Duodenal mucosa (tissue), 2 donors: ENCODE data around the gene TM9SF1.

Experiments used
- H3K27ac ChIP-seq: one replicate; pipeline ENCODE4 v1.7.0; 2013; ENCODE audit warnings: low read depth, low read length
- H3K27me3 ChIP-seq, 2 donors: one replicate each; pipeline ENCODE4 v1.7.0; 2013; ENCODE audit warnings: low read length in 2 of 2, control low read depth in 1 of 2; ENCODE audit not compliant: insufficient read depth in 2 of 2, control insufficient read depth in 1 of 2
- H3K36me3 ChIP-seq, 2 donors: one replicate each; pipeline ENCODE4 v1.7.0; 2013; ENCODE audit warnings: low read length in 2 of 2, control low read depth in 1 of 2; ENCODE audit not compliant: insufficient read depth in 2 of 2, control insufficient read depth in 1 of 2
- H3K4me1 ChIP-seq, 2 donors: one replicate each; pipeline ENCODE4 v1.7.0; 2013; ENCODE audit warnings: low read length in 2 of 2, control low read depth in 1 of 2; ENCODE audit not compliant: insufficient read depth in 2 of 2, control insufficient read depth in 1 of 2
- H3K4me3 ChIP-seq, 2 donors: one replicate each; pipeline ENCODE4 v1.7.0; 2013; ENCODE audit warnings: low read length in 2 of 2, low read depth in 1 of 2
- H3K9ac ChIP-seq, 2 donors: one replicate each; pipeline ENCODE4 v1.7.0; 2013; ENCODE audit warnings: low read length in 2 of 2, low read depth in 1 of 2
- H3K9me3 ChIP-seq, 2 donors: one replicate each; pipeline ENCODE4 v1.7.0; 2013; ENCODE audit warnings: low read length in 2 of 2, control low read depth in 1 of 2; ENCODE audit not compliant: control insufficient read depth in 1 of 2

Gene TM9SF1

DNA sequence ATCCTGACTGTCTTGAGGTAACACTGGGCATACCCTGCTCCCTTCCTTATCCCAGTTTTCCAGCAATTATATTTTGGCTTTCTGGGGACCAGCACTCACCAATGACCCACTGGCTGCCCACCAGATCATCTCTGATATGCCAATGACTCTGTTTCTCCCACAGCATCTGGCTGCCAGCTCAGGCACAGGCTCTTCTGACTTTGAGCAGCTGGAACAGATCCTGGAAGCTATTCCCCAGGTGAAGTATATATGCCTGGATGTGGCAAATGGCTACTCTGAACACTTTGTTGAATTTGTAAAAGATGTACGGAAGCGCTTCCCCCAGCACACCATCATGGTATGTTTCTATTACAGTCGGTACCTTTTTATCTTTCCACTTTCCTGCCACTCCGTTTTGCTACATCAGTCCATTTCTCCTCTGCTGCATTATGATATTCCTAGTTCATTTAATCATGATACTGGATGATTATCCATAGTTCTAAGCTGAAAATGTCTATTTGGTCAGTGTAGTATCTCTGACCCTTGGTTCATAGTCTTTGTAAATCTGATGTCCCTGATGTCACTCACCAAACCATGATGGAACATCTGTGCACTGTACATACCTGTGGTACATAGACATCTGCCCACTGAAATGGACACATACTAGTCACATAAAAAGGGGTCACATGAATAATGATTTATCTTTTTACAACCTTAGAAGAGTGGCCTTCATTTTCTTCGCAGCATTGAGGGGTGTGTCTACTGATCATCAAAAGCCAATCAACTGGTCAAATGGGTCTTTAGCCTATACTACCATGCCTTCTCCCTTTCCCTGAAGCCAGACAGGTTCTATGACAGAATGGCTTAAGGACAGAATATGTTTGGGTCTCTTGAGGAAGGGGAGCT lies 40.8 kb upstream of the TM9SF1 start:
- no peak overlapping the region for H3K9ac ChIP-seq
- no peaks in the 10 kb centered on the region for H3K9me3 ChIP-seq
- no peak overlapping the region for H3K4me3 ChIP-seq
- H3K27me3 ChIP-seq = no peaks in the 10 kb centered on the region
- peaks cover 45 to 63% of the 10 kb centered on the region in 2 donors for H3K36me3 ChIP-seq
- H3K27ac ChIP-seq = no peak overlapping the region
- H3K4me1 ChIP-seq = peaks cover 42 to 46% of the 10 kb centered on the region in 2 donors

DNA sequence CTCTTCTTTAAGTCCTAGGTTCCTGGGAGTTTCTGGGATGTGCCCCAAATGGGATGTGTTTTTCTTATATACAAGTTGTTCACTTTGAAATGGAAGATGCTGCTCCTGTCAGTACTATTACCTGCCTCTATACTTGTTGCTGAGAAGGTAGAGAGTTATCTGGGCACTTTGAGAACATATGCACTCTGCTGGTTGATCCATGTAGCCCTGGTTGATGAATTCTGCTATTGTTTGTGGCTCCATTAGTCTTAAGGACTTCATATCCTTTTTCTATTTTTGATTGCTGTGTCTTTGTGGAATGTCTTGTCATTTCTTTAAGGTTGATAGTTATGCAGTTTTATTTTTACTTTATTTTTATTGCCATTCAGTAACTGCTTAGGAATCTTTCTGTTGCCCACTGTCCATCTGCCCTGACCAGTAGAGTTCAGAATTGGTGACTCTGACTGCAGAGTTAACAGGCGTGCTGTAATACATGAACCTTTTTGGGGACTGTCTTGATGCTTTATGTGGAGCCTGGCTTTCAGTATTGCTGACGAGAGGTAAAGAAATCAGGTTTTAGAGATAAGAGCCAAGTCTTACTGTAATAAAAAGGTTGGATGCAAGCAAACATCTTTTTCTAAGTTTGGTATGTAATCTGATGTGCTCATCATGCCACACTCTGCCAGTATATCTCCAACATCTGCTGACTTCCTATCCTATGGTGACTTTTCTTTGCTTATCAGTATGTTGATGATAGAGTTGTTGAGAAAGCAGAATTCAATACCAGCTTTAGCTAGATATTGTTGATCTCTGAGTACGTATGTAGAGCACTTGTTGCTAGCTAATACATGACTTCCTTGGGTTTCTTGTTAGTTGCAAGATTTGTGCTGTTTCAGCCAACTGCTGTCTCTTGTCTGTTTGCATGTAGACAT lies 39.1 kb upstream of the TM9SF1 start:
- no peak overlapping the region for H3K27ac ChIP-seq

DNA sequence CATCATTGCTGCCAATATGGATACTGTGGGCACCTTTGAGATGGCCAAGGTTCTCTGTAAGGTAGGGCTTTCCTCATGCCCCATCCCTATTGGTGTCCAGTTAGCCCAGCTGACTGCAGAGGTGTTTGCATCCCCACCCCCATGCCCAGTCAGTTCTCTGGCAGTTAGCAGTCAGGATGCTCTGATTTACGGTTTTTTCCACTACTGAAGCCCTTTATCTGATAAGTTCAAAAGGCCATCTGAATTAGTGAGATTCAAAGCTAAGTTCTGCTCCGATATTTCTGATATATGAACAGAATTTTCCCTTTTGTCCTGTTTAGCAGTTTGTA lies 38.3 kb upstream of the TM9SF1 start:
- Histone ChIP-seq H3K4me1 (peaks cover 23 to 29% of the 10 kb centered on the region in 2 donors), H3K4me3 (peak overlapping the region; percentile 85 to 96)

More for the DNA sequence above, 39.1 kb upstream of the TM9SF1 start:
- Histone ChIP-seq H3K9me3 (no peaks in the 10 kb centered on the region), H3K4me3 (no peak overlapping the region), H3K9ac (no peak overlapping the region), H3K27me3 (no peaks in the 10 kb centered on the region), H3K4me1 (peaks cover 28 to 33% of the 10 kb centered on the region in 2 donors), H3K36me3 (peaks cover 29 to 47% of the 10 kb centered on the region in 2 donors)

DNA sequence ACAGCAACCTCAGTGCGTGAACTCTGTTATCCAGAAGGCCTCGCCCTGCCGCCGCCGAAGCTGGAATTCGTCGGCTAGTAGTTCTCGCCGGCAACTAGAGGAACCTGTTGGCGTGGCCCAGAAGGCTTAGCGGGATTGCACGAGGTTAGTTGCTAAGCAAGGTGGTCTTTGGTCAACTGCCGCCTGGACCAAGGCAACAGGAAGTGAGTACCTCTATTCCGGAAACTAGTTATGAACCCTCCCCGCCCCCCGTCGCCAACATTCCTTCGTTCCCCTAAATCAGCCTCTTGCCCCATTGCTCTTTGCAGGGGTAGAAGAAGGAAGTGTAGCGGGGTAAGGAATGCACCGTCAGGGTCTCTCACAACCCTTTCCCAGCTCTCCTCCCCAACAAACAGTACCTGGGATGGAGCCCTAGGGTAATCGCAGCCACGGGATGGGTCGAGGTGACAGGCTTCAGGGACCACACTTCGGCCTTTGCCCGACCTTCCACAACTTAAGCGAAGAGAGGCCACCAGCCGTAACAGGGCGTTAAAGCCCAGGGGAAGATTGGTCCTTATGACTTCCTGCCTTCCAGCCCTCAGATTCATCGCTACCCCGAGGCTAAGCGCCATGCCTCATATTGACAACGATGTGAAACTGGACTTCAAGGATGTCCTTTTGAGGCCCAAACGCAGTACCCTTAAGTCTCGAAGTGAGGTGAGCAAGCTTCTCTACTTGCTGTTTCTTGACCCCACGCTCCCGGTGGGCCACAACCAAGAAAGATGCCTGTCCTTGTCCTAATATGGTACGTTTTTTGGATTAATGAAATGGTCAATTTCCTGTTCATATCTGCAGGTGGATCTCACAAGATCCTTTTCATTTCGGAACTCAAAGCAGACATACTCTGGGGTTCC lies 37.6 kb upstream of the TM9SF1 start, which contains the start of gene GMPR2:
Gene GMPR2, plus strand, starts transcription at position 285 of the 893 bp plus-strand sequence. Its CDS starts 325 bp downstream, at position 610.
- Histone ChIP-seq H3K9me3 (no peaks in the 10 kb centered on the region), H3K27me3 (no peaks in the 10 kb centered on the region), H3K4me3 (peak within 1 kb of the TSS; percentile 85 to 96), H3K4me1 (peaks cover 22 to 29% of the 10 kb centered on the region in 2 donors), H3K36me3 (peaks cover 21 to 32% of the 10 kb centered on the region in 2 donors), H3K27ac (peak within 1 kb of the TSS; percentile 85), H3K9ac (peak within 1 kb of the TSS; percentile 92 to 94)

More for the DNA sequence above, 38.3 kb upstream of the TM9SF1 start:
- peak overlapping the region in 1 of 2 donors; percentile 92 for H3K9ac ChIP-seq
- H3K27me3 ChIP-seq = no peaks in the 10 kb centered on the region
- H3K27ac ChIP-seq = no peak overlapping the region
- peaks cover 26 to 38% of the 10 kb centered on the region in 2 donors for H3K36me3 ChIP-seq
- no peaks in the 10 kb centered on the region for H3K9me3 ChIP-seq

DNA sequence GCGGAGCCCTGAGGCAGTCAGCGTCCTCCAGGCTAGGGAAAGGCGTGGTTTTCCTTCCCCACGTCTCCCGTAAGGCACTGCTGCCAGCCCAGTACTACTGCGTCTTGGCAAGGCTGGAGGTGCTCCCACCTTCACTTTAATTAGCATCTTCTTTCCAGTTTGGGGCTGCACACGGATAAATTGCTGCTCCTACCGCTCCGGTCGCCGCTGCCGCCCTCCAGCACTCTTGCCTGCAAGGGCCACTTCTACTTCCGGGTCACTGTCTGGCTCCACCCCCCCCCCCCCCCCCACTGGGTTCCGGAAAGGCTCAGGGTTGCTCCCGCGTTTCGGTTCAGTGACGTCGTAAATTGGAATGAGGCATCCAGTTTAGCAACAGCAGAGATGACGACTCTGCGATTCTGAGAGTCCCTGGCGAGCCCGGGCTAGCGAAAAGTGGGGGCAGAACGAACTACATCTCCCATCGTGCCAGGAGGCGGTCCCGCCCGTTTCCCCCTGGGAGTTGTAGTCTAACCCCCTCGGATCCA lies 36.9 kb upstream of the TM9SF1 start, which contains the start of gene NEDD8:
Gene NEDD8, minus strand, starts transcription at position 247 of the 524 bp plus-strand sequence. Its CDS starts 100 bp downstream, at position 147.
- Histone ChIP-seq H3K4me3 (peak within 1 kb of the TSS; percentile 85 to 96), H3K36me3 (peaks cover 14 to 25% of the 10 kb centered on the region in 2 donors), H3K27me3 (no peaks in the 10 kb centered on the region), H3K9ac (peak within 1 kb of the TSS; percentile 92 to 94), H3K4me1 (peaks cover 22 to 29% of the 10 kb centered on the region in 2 donors), H3K27ac (peak within 1 kb of the TSS; percentile 85), H3K9me3 (no peaks in the 10 kb centered on the region)

DNA sequence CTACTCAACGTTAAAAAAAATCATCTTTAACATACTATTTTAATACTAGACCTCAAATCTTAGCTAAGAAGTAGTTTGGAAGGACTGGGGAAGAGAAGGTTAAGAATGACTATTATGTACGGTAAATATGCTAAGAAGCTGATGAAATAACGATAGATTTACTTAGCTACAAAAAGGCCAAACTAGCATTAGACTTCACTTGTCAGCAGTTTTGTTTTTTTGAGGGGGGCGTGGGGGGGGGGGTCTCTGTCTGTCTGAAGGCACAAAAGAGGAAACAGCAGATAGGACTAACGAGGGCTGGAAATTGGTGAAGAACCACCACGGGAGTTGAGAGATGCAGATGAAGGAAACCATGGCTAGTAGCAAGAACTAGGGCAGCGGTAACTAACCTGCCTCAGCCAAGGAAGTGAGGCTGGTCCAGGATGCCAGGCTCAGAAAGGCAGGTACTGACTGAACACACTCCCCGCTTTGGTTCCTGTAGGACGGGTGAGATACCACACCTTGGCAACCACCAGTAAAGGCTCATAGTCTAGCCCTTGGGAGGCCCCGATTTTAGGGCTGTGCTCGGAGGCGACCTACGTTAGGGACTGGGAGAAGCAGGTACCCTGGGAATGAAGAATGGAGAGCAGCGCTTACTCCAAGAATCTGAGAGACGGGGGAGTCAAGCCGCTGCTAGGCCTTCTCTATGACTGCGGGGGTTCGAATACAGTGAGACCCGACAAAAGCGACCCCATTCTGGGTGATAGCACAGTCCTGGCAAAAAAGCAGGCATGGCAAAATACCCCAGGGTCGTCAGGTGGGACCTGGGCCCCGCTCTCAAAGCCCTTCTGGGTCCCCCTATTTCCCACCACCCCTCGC lies 36.3 kb upstream of the TM9SF1 start:
- no peaks in the 10 kb centered on the region for H3K9me3 ChIP-seq
- peak overlapping the region; percentile 85 to 96 for H3K4me3 ChIP-seq
- H3K4me1 ChIP-seq = peaks cover 22 to 29% of the 10 kb centered on the region in 2 donors
- H3K9ac ChIP-seq = peak overlapping the region; percentile 92 to 94
- H3K27me3 ChIP-seq = no peaks in the 10 kb centered on the region
- peak overlapping the region; percentile 85 for H3K27ac ChIP-seq
- H3K36me3 ChIP-seq = peaks cover 8 to 18% of the 10 kb centered on the region in 2 donors

DNA sequence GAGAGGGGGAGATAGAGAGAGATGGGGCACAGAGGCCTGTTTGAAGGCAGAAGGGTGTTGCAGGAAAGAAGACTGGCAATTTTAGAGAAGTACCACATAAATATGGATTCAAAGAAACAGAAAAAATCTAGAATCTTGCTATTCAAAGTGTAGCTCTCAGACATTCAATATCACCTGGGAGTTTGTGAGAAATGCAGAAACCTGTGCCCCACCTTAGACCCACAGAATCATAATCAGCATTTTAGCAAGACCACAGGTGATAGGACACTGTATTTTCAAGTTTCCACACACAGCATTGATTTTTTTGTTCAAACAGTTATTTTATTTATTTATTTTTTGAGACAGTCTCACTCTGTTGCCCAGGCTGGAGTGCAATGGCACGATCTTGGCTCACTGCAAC lies 33.7 kb upstream of the TM9SF1 start:
- H3K9me3 ChIP-seq = no peaks in the 10 kb centered on the region
- H3K4me3 ChIP-seq = no peak overlapping the region
- H3K4me1 ChIP-seq = peaks cover 17 to 21% of the 10 kb centered on the region in 2 donors
- no peaks in the 10 kb centered on the region for H3K27me3 ChIP-seq
- H3K36me3 ChIP-seq = no peaks in the 10 kb centered on the region
- H3K9ac ChIP-seq = no peak overlapping the region
- H3K27ac ChIP-seq = no peak overlapping the region

DNA sequence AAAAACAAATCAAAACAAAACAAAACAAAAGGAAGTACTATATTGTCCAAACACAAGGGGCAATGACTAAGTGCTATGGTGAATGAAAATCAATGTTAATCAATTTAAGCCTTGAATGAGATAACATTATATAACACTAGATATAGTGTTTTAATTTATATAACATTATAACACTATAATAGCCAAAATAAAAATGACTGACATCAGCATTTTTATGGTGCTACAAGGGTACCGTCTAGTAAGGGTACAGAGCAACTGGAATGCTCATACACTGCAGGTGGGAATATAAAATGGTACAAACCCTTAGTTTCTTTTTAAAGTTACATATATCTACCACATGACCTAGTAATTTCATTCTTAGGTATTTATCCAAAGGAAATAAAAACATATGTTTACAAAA lies 31.2 kb upstream of the TM9SF1 start:
- Histone ChIP-seq H3K4me1 (peaks cover 8% of the 10 kb centered on the region in 2 donors), H3K9me3 (no peaks in the 10 kb centered on the region), H3K36me3 (no peaks in the 10 kb centered on the region), H3K27ac (no peak overlapping the region), H3K27me3 (no peaks in the 10 kb centered on the region), H3K9ac (no peak overlapping the region), H3K4me3 (no peak overlapping the region)
